ENCODE measurements around the gene SLMAP. TPM values are rescaled to one million over a fixed set of nuclear protein-coding genes. Genes with fewer than 3 reads are reported as not detected.

Gene SLMAP
- polyA plus RNA-seq, 1 donor (not counting 4 experiments of a cell fraction or from before 2014, with no cell fraction given), result 58.0 TPM

DNA sequence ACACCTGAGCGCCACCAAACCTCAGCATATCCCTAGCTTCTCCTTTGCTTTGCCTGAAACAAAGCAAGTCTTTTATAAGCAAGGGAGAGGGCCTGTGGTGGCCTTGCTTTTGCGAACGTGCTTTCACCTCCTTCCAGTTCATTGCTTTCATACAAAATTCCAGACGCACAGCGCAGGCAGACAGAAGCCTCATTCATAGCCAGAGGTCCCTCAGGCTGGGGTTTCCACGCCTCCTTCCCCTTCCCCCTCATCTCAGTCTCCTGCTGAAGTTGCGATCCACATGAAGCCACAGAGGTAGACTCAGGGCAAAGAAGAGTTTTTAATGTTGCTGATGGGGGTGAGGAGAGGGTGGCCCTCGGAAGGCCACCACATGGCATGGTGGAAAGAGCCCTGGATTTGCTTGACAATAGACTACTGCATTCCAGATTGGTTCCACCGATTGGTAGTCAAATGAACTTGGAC, 192.7 kb downstream of the SLMAP start:
- Histone ChIP-seq H3K27me3 (ENCODE audit: control insufficient read depth, extremely low read depth, insufficient read depth, low read length) (no peaks in the 10 kb centered on the region), H3K79me2 (ENCODE audit: control insufficient read depth, insufficient read depth, low read length) (no peaks in the 10 kb centered on the region), H4K20me1 (ENCODE audit: control insufficient read depth, extremely low read depth, insufficient read depth, low read length) (no peaks in the 10 kb centered on the region), H3K9me1 (ENCODE audit: control insufficient read depth, extremely low read depth, insufficient read depth, low read length) (no peaks in the 10 kb centered on the region), H3K4me3 (ENCODE audit: control insufficient read depth in 2 of 3, extremely low read depth in 1 of 3, insufficient read depth in 2 of 3, low read depth in 1 of 3, low read length in 3 of 3) (no peak overlapping the region), H3K9ac (ENCODE audit: control insufficient read depth, extremely low read depth, insufficient read depth, low read length) (no peak overlapping the region), H3K4me2 (ENCODE audit: control insufficient read depth, extremely low read depth, insufficient read depth, low read depth, low read length) (no peak overlapping the region), H3K27ac (ENCODE audit: control insufficient read depth, insufficient read depth, low read length) (no peak overlapping the region), H3K9me3 (ENCODE audit: control insufficient read depth, low read depth, low read length) (no peaks in the 10 kb centered on the region), H3K36me3 (ENCODE audit: control insufficient read depth in 2 of 2, extremely low read depth in 1 of 2, insufficient read depth in 2 of 2, low read length in 2 of 2) (no peaks in the 10 kb centered on the region), H3K4me1 (ENCODE audit: control insufficient read depth, extremely low read depth, insufficient read depth, low read length) (peaks cover 21% of the 10 kb centered on the region), H2AFZ (ENCODE audit: control insufficient read depth, low read length) (no peak overlapping the region)
- no peak for DNase-seq (ENCODE audit: low read depth, low spot score)
- dilution Hi-C loops (cut with MboI; ENCODE audit: extremely low pct_ligation_motif_present, low sequenced_read_pairs), result no loop called here
- FAIRE-seq, result no peak
- TF ChIP-seq, protein P1, sequence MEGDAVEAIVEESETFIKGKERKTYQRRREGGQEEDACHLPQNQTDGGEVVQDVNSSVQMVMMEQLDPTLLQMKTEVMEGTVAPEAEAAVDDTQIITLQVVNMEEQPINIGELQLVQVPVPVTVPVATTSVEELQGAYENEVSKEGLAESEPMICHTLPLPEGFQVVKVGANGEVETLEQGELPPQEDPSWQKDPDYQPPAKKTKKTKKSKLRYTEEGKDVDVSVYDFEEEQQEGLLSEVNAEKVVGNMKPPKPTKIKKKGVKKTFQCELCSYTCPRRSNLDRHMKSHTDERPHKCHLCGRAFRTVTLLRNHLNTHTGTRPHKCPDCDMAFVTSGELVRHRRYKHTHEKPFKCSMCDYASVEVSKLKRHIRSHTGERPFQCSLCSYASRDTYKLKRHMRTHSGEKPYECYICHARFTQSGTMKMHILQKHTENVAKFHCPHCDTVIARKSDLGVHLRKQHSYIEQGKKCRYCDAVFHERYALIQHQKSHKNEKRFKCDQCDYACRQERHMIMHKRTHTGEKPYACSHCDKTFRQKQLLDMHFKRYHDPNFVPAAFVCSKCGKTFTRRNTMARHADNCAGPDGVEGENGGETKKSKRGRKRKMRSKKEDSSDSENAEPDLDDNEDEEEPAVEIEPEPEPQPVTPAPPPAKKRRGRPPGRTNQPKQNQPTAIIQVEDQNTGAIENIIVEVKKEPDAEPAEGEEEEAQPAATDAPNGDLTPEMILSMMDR (optimal IDR thresholded peaks at IDR 0.05 in 1 of 3, IDR thresholded peaks at IDR 0.05 in 1 of 3, conservative IDR thresholded peaks at IDR 0.05 in 1 of 3; ENCODE audit: extremely low read depth in 1 of 3, insufficient read depth in 2 of 3, low read length in 3 of 3), result no peak
- TF ChIP-seq EZH2 (IDR thresholded peaks at IDR 0.05; ENCODE audit: low read length), result no peak

DNA sequence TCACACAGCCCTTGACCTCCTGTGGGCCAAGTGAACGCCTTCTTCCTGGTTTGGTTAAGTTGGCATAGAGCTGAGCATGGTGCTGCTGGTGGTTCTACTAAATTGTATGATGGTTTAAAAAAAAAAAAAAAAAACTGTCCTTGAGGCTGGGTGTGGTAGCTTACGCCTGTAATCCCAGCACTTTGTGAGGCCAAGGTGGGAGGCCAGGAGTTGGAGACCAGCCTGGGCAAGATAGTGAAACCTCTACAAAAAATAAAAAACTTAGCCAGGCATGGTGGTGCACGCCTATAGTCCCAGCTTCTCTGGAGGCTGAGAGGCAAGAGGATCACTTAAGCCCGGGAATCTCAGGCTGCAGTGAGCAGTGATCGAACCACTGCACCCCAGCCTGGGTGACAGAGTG, 193.2 kb downstream of the SLMAP start:
- Histone ChIP-seq H3K9ac (ENCODE audit: control insufficient read depth, extremely low read depth, insufficient read depth, low read length) (peak overlapping the region; percentile 28), H3K27me3 (ENCODE audit: control insufficient read depth, extremely low read depth, insufficient read depth, low read length) (no peaks in the 10 kb centered on the region), H3K4me2 (ENCODE audit: control insufficient read depth, extremely low read depth, insufficient read depth, low read depth, low read length) (peak overlapping the region; percentile 67), H3K27ac (ENCODE audit: control insufficient read depth, insufficient read depth, low read length) (no peak overlapping the region), H3K4me3 (ENCODE audit: control insufficient read depth in 2 of 3, extremely low read depth in 1 of 3, insufficient read depth in 2 of 3, low read depth in 1 of 3, low read length in 3 of 3) (no peak overlapping the region), H3K36me3 (ENCODE audit: control insufficient read depth in 2 of 2, extremely low read depth in 1 of 2, insufficient read depth in 2 of 2, low read length in 2 of 2) (no peaks in the 10 kb centered on the region), H3K4me1 (ENCODE audit: control insufficient read depth, extremely low read depth, insufficient read depth, low read length) (peaks cover 21% of the 10 kb centered on the region), H2AFZ (ENCODE audit: control insufficient read depth, low read length) (peak overlapping the region; percentile 47), H3K79me2 (ENCODE audit: control insufficient read depth, insufficient read depth, low read length) (no peaks in the 10 kb centered on the region), H3K9me1 (ENCODE audit: control insufficient read depth, extremely low read depth, insufficient read depth, low read length) (no peaks in the 10 kb centered on the region), H3K9me3 (ENCODE audit: control insufficient read depth, low read depth, low read length) (no peaks in the 10 kb centered on the region), H4K20me1 (ENCODE audit: control insufficient read depth, extremely low read depth, insufficient read depth, low read length) (no peaks in the 10 kb centered on the region)
- dilution Hi-C loops (cut with MboI; ENCODE audit: extremely low pct_ligation_motif_present, low sequenced_read_pairs), result no loop called here
- FAIRE-seq, result no peak
- DNase-seq (ENCODE audit: low read depth, low spot score), result no peak
- TF ChIP-seq, protein P1 (optimal IDR thresholded peaks at IDR 0.05 in 1 of 3, IDR thresholded peaks at IDR 0.05 in 1 of 3, conservative IDR thresholded peaks at IDR 0.05 in 1 of 3; ENCODE audit: extremely low read depth in 1 of 3, insufficient read depth in 2 of 3, low read length in 3 of 3), result no peak
- no peak for TF ChIP-seq EZH2 (IDR thresholded peaks at IDR 0.05; ENCODE audit: low read length)
